Endothelial cell of umbilical vein (primary cell): ENCODE results near the gene LARGE1. TPM values are rescaled to one million over a fixed set of nuclear protein-coding genes. Genes with fewer than 3 reads are reported as not detected.

ENCODE experiments used
- BruUV-seq: library from RNA; stranded (reverse); fragments of 400-500 nt; replicated peaks from 2 replicates; lab custom pipeline; 2021; lab: Mats Ljungman, UMichigan
- CTCF ChIA-PET: fragments of 300-600, 350-600 bp; sonication (Branson Sonifier 250); formaldehyde crosslinking; loops from one replicate; lab custom pipeline; 2021; ENCODE audit warnings: antibody characterized with exemption, inconsistent platforms; lab: Charles Lee
- POLR2A ChIA-PET: fragments of 300-600, 350-600 bp; sonication (Branson Sonifier 250); formaldehyde crosslinking; loops from one replicate; lab custom pipeline; 2021; ENCODE audit warnings: antibody characterized with exemption, inconsistent platforms; lab: Charles Lee
- DNase-seq: peaks from one replicate; pipeline ENCODE4 v3.0.0-alpha.2; 2011; ENCODE audit warnings: low read depth, low spot score
- FAIRE-seq: peaks from 2 replicates; lab custom pipeline; 2011; peaks lifted over from hg19 to GRCh38; lab: Jason Lieb, UNC
- H2AFZ ChIP-seq: 2 replicates; pipeline ENCODE4 v1.6.0; 2012; ENCODE audit warnings: low read depth, low read length, control low read depth, inconsistent platforms
- H3K27ac ChIP-seq: 2 replicates; pipeline ENCODE4 v1.5.1; 2011; ENCODE audit warnings: low read depth, mild to moderate bottlenecking, control low read depth, low read length, moderate library complexity; ENCODE audit not compliant: insufficient read depth
- H3K27me3 ChIP-seq, 2 experiments: 2 replicates each; pipeline versions ENCODE4 v1.6.0 to v1.6.1; 2011; ENCODE audit warnings: low read length in 2 of 2, mixed read lengths in 1 of 2; ENCODE audit not compliant: control insufficient read depth in 2 of 2, insufficient read depth in 2 of 2
- H3K36me3 ChIP-seq, 2 experiments: 2 replicates in 1 of 2; 3 replicates in 1 of 2; pipeline ENCODE4 v1.5.1; 2011; ENCODE audit warnings: low read length in 2 of 2, mild to moderate bottlenecking in 1 of 2, moderate library complexity in 1 of 2; ENCODE audit not compliant: control insufficient read depth in 2 of 2, insufficient read depth in 2 of 2; ENCODE audit errors: extremely low read depth in 1 of 2
- H3K4me1 ChIP-seq: 3 replicates; pipeline ENCODE4 v1.5.1; 2011; ENCODE audit warnings: mild to moderate bottlenecking, low read length; ENCODE audit not compliant: control insufficient read depth, insufficient read depth; ENCODE audit errors: extremely low read depth
- H3K4me2 ChIP-seq: 2 replicates; pipeline ENCODE4 v1.6.1; 2011; ENCODE audit warnings: low read length, control low read depth, mixed read lengths; ENCODE audit not compliant: insufficient read depth
- H3K4me3 ChIP-seq, 3 experiments: fragments of 200-600 bp in 1 of 3; sonication (generic), shearing (Covaris generic) in 1 of 3; replicated peaks in 1 of 3; 2 replicates each; pipeline ENCODE4 v1.5.1; 2011 to 2016; ENCODE audit warnings: control low read depth in 3 of 3, low read length in 3 of 3, mild to moderate bottlenecking in 2 of 3, inconsistent platforms in 1 of 3, low read depth in 1 of 3, moderate library complexity in 1 of 3; ENCODE audit not compliant: insufficient read depth in 1 of 3
- H3K79me2 ChIP-seq: 2 replicates; pipeline ENCODE4 v1.6.0; 2012; ENCODE audit warnings: low read length, inconsistent platforms; ENCODE audit not compliant: control insufficient read depth, insufficient read depth
- H3K9ac ChIP-seq: replicated peaks from 2 replicates; pipeline ENCODE3; 2011; ENCODE audit warnings: low read length, control low read depth; ENCODE audit not compliant: insufficient read depth; ENCODE audit errors: extremely low read depth
- H3K9me1 ChIP-seq: replicated peaks from 3 replicates; pipeline ENCODE4 v1.6.0; 2011; ENCODE audit warnings: mild to moderate bottlenecking, low read length; ENCODE audit not compliant: control insufficient read depth, insufficient read depth; ENCODE audit errors: extremely low read depth
- H3K9me3 ChIP-seq: replicated peaks from 2 replicates; pipeline ENCODE4 v1.5.1; 2012; ENCODE audit warnings: low read length, inconsistent platforms; ENCODE audit not compliant: control insufficient read depth, insufficient read depth
- H4K20me1 ChIP-seq: replicated peaks from 2 replicates; pipeline ENCODE3; 2011; ENCODE audit warnings: mild to moderate bottlenecking, low read length; ENCODE audit not compliant: control insufficient read depth, insufficient read depth; ENCODE audit errors: extremely low read depth
- CTCF ChIP-seq, 2 donors: IDR thresholded peaks; 1 replicate in 1 of 2; 2 replicates in 1 of 2; pipeline ENCODE4 v1.5.1; 2011; ENCODE audit warnings: low read length in 2 of 2, mild to moderate bottlenecking in 2 of 2, moderate library complexity in 2 of 2, control low read depth in 1 of 2, inconsistent platforms in 1 of 2, low read depth in 1 of 2; ENCODE audit not compliant: insufficient read depth in 1 of 2; ENCODE audit errors: extremely low read depth in 1 of 2
- EZH2 ChIP-seq: IDR thresholded peaks from 2 replicates; pipeline ENCODE4 v1.6.1; 2012; ENCODE audit warnings: borderline replicate concordance, low read depth, mild to moderate bottlenecking, moderate library complexity, low read length, inconsistent platforms; ENCODE audit not compliant: severe bottlenecking
- FOS ChIP-seq: IDR thresholded peaks from 2 replicates; pipeline ENCODE4 v1.6.1; 2011; ENCODE audit warnings: mild to moderate bottlenecking, low read length, moderate library complexity, borderline replicate concordance; ENCODE audit not compliant: insufficient read depth
- GATA2 ChIP-seq: IDR thresholded peaks from 2 replicates; pipeline ENCODE4 v1.7.0; 2011; ENCODE audit warnings: low read depth, mild to moderate bottlenecking, moderate library complexity, mixed read lengths, low read length; ENCODE audit not compliant: insufficient read length, insufficient read depth
- JUN ChIP-seq: IDR thresholded peaks from 2 replicates; pipeline ENCODE4 v1.6.1; 2011; ENCODE audit warnings: borderline replicate concordance, low read depth; ENCODE audit not compliant: insufficient read length, insufficient read depth
- MAX ChIP-seq: IDR thresholded peaks from 2 replicates; pipeline ENCODE4 v1.6.1; 2011; ENCODE audit not compliant: insufficient read depth, insufficient read length
- MYC ChIP-seq: IDR thresholded peaks from one replicate; pipeline ENCODE4 v1.6.1; 2011; ENCODE audit warnings: mild to moderate bottlenecking, low read depth, low read length
- POLR2A ChIP-seq: IDR thresholded peaks from 2 replicates; pipeline ENCODE4 v1.6.1; 2012; ENCODE audit warnings: low read depth, mild to moderate bottlenecking, control low read depth, low read length
- POLR2AphosphoS5 ChIP-seq: IDR thresholded peaks from 2 replicates; pipeline ENCODE4 v1.6.1; 2012; ENCODE audit warnings: low read depth, mild to moderate bottlenecking, control low read depth, low read length, moderate library complexity; ENCODE audit not compliant: insufficient read depth
- dilution Hi-C: fragments of 300-500 bp; cut with MboI; formaldehyde crosslinking; loops from one replicate; pipeline ENCODE4 v1.15.0; 2019; ENCODE audit warnings: low sequenced_read_pairs; ENCODE audit not compliant: extremely low pct_ligation_motif_present
- intact Hi-C: fragments of 100-400 bp; cut with micrococcal nuclease; formaldehyde crosslinking; loops from one replicate; pipeline ENCODE4 v1.10.0; 2022
- polyA plus RNA-seq, 4 experiments: library from polyadenylated mRNA; depleted of rRNA in 3 of 4; stranded (reverse) in 3 of 4; unstranded in 1 of 4; fragments of >200 nt; gene quantifications; 2 replicates each; pipeline versions ENCODE4 v1.2.1 to v1.2.3, GENCODE V29; 2011 to 2012; ENCODE audit warnings: missing spikeins in 1 of 4
- total RNA-seq: library from RNA; stranded (reverse); gene quantifications from 2 replicates; pipeline ENCODE4 v1.2.3, GENCODE V29; 2021

LARGE1 gene
- total and polyA plus RNA-seq, 2 donors (not counting 3 experiments of a cell fraction or from before 2014, with no cell fraction given) = 0.95 to 4.4 TPM

- no peak for TF ChIP-seq POLR2AphosphoS5
- TF ChIP-seq GATA2 = no peak
- no peak for TF ChIP-seq JUN
- no peak for TF ChIP-seq FOS
- TF ChIP-seq MYC = no peak
- TF ChIP-seq MAX = no peak
- TF ChIP-seq POLR2A = no peak
- TF ChIP-seq CTCF (IDR thresholded peaks at IDR 0.05; ENCODE audit: extremely low read depth in 1 of 2, insufficient read depth in 1 of 2, low read depth in 1 of 2, low read length in 2 of 2) = no peak
- no peak for TF ChIP-seq EZH2
- Histone ChIP-seq H3K4me1 (no peaks in the 10 kb centered on the region), H2AFZ (no peak overlapping the region), H3K9me1 (no peaks in the 10 kb centered on the region), H3K4me2 (no peak overlapping the region), H3K27ac (no peak overlapping the region), H3K4me3 (no peak overlapping the region), H3K36me3 (no peaks in the 10 kb centered on the region), H4K20me1 (no peaks in the 10 kb centered on the region), H3K9me3 (peaks cover 10% of the 10 kb centered on the region), H3K9ac (no peak overlapping the region), H3K79me2 (no peaks in the 10 kb centered on the region), H3K27me3 (no peaks in the 10 kb centered on the region)
- BruUV-seq = no TSS peak
- dilution Hi-C loops (no loop called here), intact Hi-C loops (no loop called here)
- POLR2A ChIA-PET = no interaction called here
- FAIRE-seq (no peak), DNase-seq (no peak)
- CTCF ChIA-PET = no interaction called here
These were observed 184.3 kb downstream of the LARGE1 start for GRCh38 chr22:33735978-33736377.
